OCI-LY7 (cell line): Measurements from ENCODE around the gene ENTPD1. TPM values are rescaled to one million over a fixed set of nuclear protein-coding genes. Genes with fewer than 3 reads are reported as not detected.

Experiments used
- BruUV-seq: library from RNA; stranded (reverse); fragments of 400-500 nt; replicated peaks from 2 replicates; lab custom pipeline; 2021; lab: Mats Ljungman, UMichigan
- CTCF ChIA-PET: fragments of 300-600 bp; sonication (Branson Sonifier 250); formaldehyde crosslinking; loops from one replicate; lab custom pipeline; 2022; ENCODE audit warnings: antibody characterized with exemption; ENCODE audit not compliant: unreplicated experiment; lab: Charles Lee
- POLR2A ChIA-PET: fragments of 300-600 bp; sonication (Branson Sonifier 250); formaldehyde crosslinking; loops from one replicate; lab custom pipeline; 2022; ENCODE audit warnings: antibody characterized with exemption; lab: Charles Lee
- DNase-seq: peaks from one replicate; pipeline ENCODE4 v3.0.0-alpha.2; 2015; ENCODE audit warnings: low spot score
- H2AFZ ChIP-seq: fragments of 200-600 bp; sonication (generic), shearing (Covaris generic); 2 replicates; pipeline ENCODE4 v1.6.1; 2014; ENCODE audit warnings: mild to moderate bottlenecking, antibody characterized with exemption, low read length, moderate library complexity
- H3K27ac ChIP-seq: fragments of 200-600 bp; sonication (generic); 2 replicates; pipeline ENCODE4 v1.5.1; 2014; ENCODE audit warnings: mixed run types, low read depth, mild to moderate bottlenecking, moderate library complexity, low read length, inconsistent platforms; ENCODE audit not compliant: poor library complexity, severe bottlenecking
- H3K36me3 ChIP-seq: fragments of 200-600 bp; sonication (generic); 2 replicates; pipeline ENCODE4 v1.6.1; 2014; ENCODE audit warnings: mild to moderate bottlenecking, antibody characterized with exemption, low read length, moderate library complexity, mixed read lengths; ENCODE audit not compliant: insufficient read depth
- H3K4me1 ChIP-seq: fragments of 200-600 bp; sonication (generic); 2 replicates; pipeline ENCODE4 v1.5.1; 2014; ENCODE audit warnings: mild to moderate bottlenecking, low read length; ENCODE audit not compliant: insufficient read depth, poor library complexity, severe bottlenecking
- H3K4me2 ChIP-seq: fragments of 200-600 bp; sonication (generic); 2 replicates; pipeline ENCODE4 v1.6.1; 2014; ENCODE audit warnings: mild to moderate bottlenecking, low read length
- H3K4me3 ChIP-seq: fragments of 200-600 bp; sonication (generic); 2 replicates; pipeline ENCODE4 v1.5.1; 2014; ENCODE audit warnings: mild to moderate bottlenecking, low read depth, low read length; ENCODE audit not compliant: poor library complexity, severe bottlenecking
- H3K79me2 ChIP-seq: fragments of 200-600 bp; sonication (generic); 2 replicates; pipeline ENCODE4 v1.6.1; 2016; ENCODE audit warnings: low read depth, mild to moderate bottlenecking, low read length, moderate library complexity, mixed read lengths; ENCODE audit not compliant: insufficient read depth
- H3K9me2 ChIP-seq: fragments of 200-600 bp; sonication (generic); 2 replicates; pipeline ENCODE4 v1.6.1; 2016; ENCODE audit warnings: mild to moderate bottlenecking, low read length, mixed read lengths; ENCODE audit not compliant: insufficient read depth
- H3K9me3 ChIP-seq: fragments of 200-600 bp; sonication (generic); 2 replicates; pipeline ENCODE4 v1.6.1; 2014; ENCODE audit warnings: mild to moderate bottlenecking, mixed run types, low read length, mixed read lengths
- H4K20me1 ChIP-seq: fragments of 200-600 bp; sonication (generic); 2 replicates; pipeline ENCODE4 v1.6.1; 2014; ENCODE audit warnings: mild to moderate bottlenecking, antibody characterized with exemption, low read length, moderate library complexity, mixed read lengths; ENCODE audit not compliant: insufficient read depth
- CTCF ChIP-seq: fragments of 200-600 bp; sonication (generic); conservative IDR thresholded peaks from 2 replicates; pipeline ENCODE4 v1.5.1; 2014; ENCODE audit warnings: mild to moderate bottlenecking, antibody characterized with exemption, low read length, moderate library complexity, mixed read lengths
- EZH2phosphoT487 ChIP-seq: fragments of 200-600 bp; sonication (generic); IDR thresholded peaks from 2 replicates; pipeline ENCODE4 v1.6.1; 2018; ENCODE audit warnings: low read depth, borderline replicate concordance, mild to moderate bottlenecking, mixed run types, antibody characterized with exemption, low read length, moderate library complexity, mixed read lengths
- intact Hi-C: fragments of 100-400 bp; cut with micrococcal nuclease; formaldehyde crosslinking; loops from one replicate; pipeline ENCODE4 v1.10.0; 2022; ENCODE audit not compliant: unreplicated experiment
- total RNA-seq, 2 experiments: library from RNA; depleted of rRNA in 1 of 2; stranded (reverse); fragments of >200 nt in 1 of 2; shearing (Covaris generic) in 1 of 2; gene quantifications; 2 replicates each; pipeline ENCODE4 v1.2.3, GENCODE V29; 2014 to 2022

Gene ENTPD1
- total RNA-seq, 2 experiments from 2014 or later = 5.1 to 6.7 TPM

GRCh38 chr10:95833042-95833610, 77.2 kb downstream of the ENTPD1 start:
- TF ChIP-seq EZH2phosphoT487 (no peak), CTCF (no peak)
- no peak for DNase-seq
- Histone ChIP-seq H3K27ac (no peak overlapping the region), H3K4me2 (no peak overlapping the region), H3K9me3 (peaks cover 4% of the 10 kb centered on the region; the same call in 1 of the 2 replicates), H3K36me3 (no peaks in the 10 kb centered on the region; the same call in 1 of the 2 replicates), H2AFZ (peak overlapping the region; percentile 63; the same call in 1 of the 2 replicates), H3K4me1 (peaks cover 28% of the 10 kb centered on the region), H3K79me2 (no peaks in the 10 kb centered on the region), H3K4me3 (no peak overlapping the region), H4K20me1 (no peaks in the 10 kb centered on the region), H3K9me2 (no peaks in the 10 kb centered on the region)
- intact Hi-C loops = no loop called here
- CTCF ChIA-PET = interaction anchor here (2.4 kb wide), 1 partner anchor 139 kb away, joined by 9 read pairs; the partner anchor contains the start of gene TCTN3
- BruUV-seq = no TSS peak
- POLR2A ChIA-PET = interaction anchor here (1.1 kb wide), 1 partner anchor 116 kb away, joined by 3 read pairs; no protein-coding TSS in a partner anchor

GRCh38 chr10:95834406-95834805, 78.4 kb downstream of the ENTPD1 start:
- no peak overlapping the region for H3K4me3 ChIP-seq
- intact Hi-C loops = no loop called here
- H3K36me3 ChIP-seq = no peaks in the 10 kb centered on the region; the same call in 1 of the 2 replicates
- BruUV-seq = no TSS peak
- DNase-seq = no peak
- no peak overlapping the region for H3K4me2 ChIP-seq
- CTCF ChIA-PET = interaction anchor here (1.0 to 2.4 kb wide), 2 partner anchors 89 to 141 kb away, joined by 3 to 9 read pairs; partner anchors contain the start of gene TCTN3
- TF ChIP-seq EZH2phosphoT487 (no peak), CTCF (no peak)
- peaks cover 4% of the 10 kb centered on the region; the same call in 1 of the 2 replicates for H3K9me3 ChIP-seq
- H4K20me1 ChIP-seq = no peaks in the 10 kb centered on the region
- no peaks in the 10 kb centered on the region for H3K79me2 ChIP-seq
- no peak overlapping the region for H2AFZ ChIP-seq
- POLR2A ChIA-PET = interaction anchor here (0.6 to 0.7 kb wide), 2 partner anchors 171 to 490 kb away, joined by 3 read pairs; no protein-coding TSS in a partner anchor
- no peak overlapping the region for H3K27ac ChIP-seq
- peaks cover 35% of the 10 kb centered on the region for H3K4me1 ChIP-seq
- no peaks in the 10 kb centered on the region for H3K9me2 ChIP-seq
